HEK293T (cell line): Measurements from ENCODE around the gene FOXK2.

Source experiments
- FOXM1 ChIP-seq: fragments of 450-650 bp; IDR thresholded peaks from 2 replicates; pipeline ENCODE4 v1.6.1; 2017; ENCODE audit warnings: mild to moderate bottlenecking, borderline replicate concordance
- HDGF ChIP-seq: fragments of 450-650 bp; IDR thresholded peaks from 2 replicates; pipeline ENCODE4 v1.6.1; 2017; ENCODE audit warnings: antibody characterized with exemption, borderline replicate concordance
- SP1 ChIP-seq: fragments of 450-650 bp; IDR thresholded peaks from 2 replicates; pipeline ENCODE4 v1.6.1; 2017

GRCh38 chr17:82479602-82480001, 39.9 kb upstream of the FOXK2 start:
- TF ChIP-seq SP1 (no peak), FOXM1 (no peak), HDGF (no peak)
